CD4-positive, alpha-beta T cell (primary cell): ENCODE measurements around the gene PPP2R3A. TPM values are rescaled to one million over a fixed set of nuclear protein-coding genes. Genes with fewer than 3 reads are reported as not detected.

Source experiments
- ATAC-seq: fragments of 200-7000 bp; cut with Tn5 transposase; one replicate; pipeline ENCODE4 v1.10.0; 2022; ENCODE audit warnings: mild to moderate bottlenecking; ENCODE audit not compliant: poor library complexity
- CTCF ChIA-PET: fragments of 350-600 bp; sonication (Branson Sonifier 250); formaldehyde crosslinking; loops from one replicate; lab custom pipeline; 2021; ENCODE audit warnings: antibody characterized with exemption, inconsistent platforms; lab: Charles Lee
- POLR2A ChIA-PET: fragments of 350-600 bp; sonication (Branson Sonifier 250); formaldehyde crosslinking; loops from one replicate; lab custom pipeline; 2021; ENCODE audit warnings: antibody characterized with exemption, inconsistent platforms; lab: Charles Lee
- DNase-seq, 14 experiments: peaks; one replicate each; pipeline ENCODE4 v3.0.0-alpha.2; 2013 to 2020; ENCODE audit warnings: mixed read lengths in 2 of 14
- H3K27ac ChIP-seq, 2 donors: one replicate each; pipeline versions ENCODE4 v1.5.1 to v1.7.0; 2013; ENCODE audit warnings: low read length in 2 of 2, low read depth in 1 of 2, mild to moderate bottlenecking in 1 of 2
- H3K27me3 ChIP-seq, 2 experiments: 1 replicate in 1 of 2; 2 replicates in 1 of 2; pipeline versions ENCODE4 v1.6.1 to v1.7.0; 2013; ENCODE audit warnings: low read length in 2 of 2, control low read depth in 1 of 2, mild to moderate bottlenecking in 1 of 2, moderate library complexity in 1 of 2; ENCODE audit not compliant: insufficient read depth in 2 of 2, control insufficient read depth in 1 of 2
- H3K36me3 ChIP-seq: one replicate; pipeline ENCODE4 v1.6.1; 2013; ENCODE audit warnings: low read length, control low read depth; ENCODE audit not compliant: insufficient read depth
- H3K4me1 ChIP-seq: one replicate; pipeline ENCODE4 v1.6.1; 2013; ENCODE audit warnings: low read length, control low read depth; ENCODE audit not compliant: insufficient read depth
- H3K4me3 ChIP-seq: one replicate; pipeline ENCODE4 v1.5.1; 2013; ENCODE audit warnings: mild to moderate bottlenecking, low read length, moderate library complexity
- H3K9me3 ChIP-seq, 2 experiments: 1 replicate in 1 of 2; 2 replicates in 1 of 2; pipeline versions ENCODE4 v1.6.1 to v1.7.0; 2013; ENCODE audit warnings: low read length in 2 of 2, mild to moderate bottlenecking in 2 of 2, control low read depth in 1 of 2, moderate library complexity in 1 of 2; ENCODE audit not compliant: control insufficient read depth in 1 of 2, insufficient read depth in 1 of 2
- H3K27ac Mint-ChIP-seq: one replicate; pipeline ENCODE4 v1.8.0; 2020; ENCODE audit warnings: mixed read lengths
- H3K27me3 Mint-ChIP-seq: one replicate; pipeline ENCODE4 v1.8.0; 2021; ENCODE audit warnings: mixed read lengths
- H3K36me3 Mint-ChIP-seq: one replicate; pipeline ENCODE4 v1.8.0; 2021; ENCODE audit warnings: low read depth, mixed read lengths
- H3K4me1 Mint-ChIP-seq: one replicate; pipeline ENCODE4 v1.8.0; 2021; ENCODE audit warnings: low read depth, mixed read lengths
- H3K4me3 Mint-ChIP-seq: one replicate; pipeline ENCODE4 v1.8.0; 2020; ENCODE audit warnings: mild to moderate bottlenecking, mixed read lengths
- H3K9me3 Mint-ChIP-seq: one replicate; pipeline ENCODE4 v1.8.0; 2020; ENCODE audit warnings: mixed read lengths
- intact Hi-C, 2 experiments: fragments of 100-400 bp; cut with DNase I in 1 of 2; cut with micrococcal nuclease in 1 of 2; formaldehyde crosslinking; loops; one replicate each; pipeline versions ENCODE4 v1.15.1 to v1.9.0; 2023 to 2025; cut with DNase I, micrococcal nuclease
- total RNA-seq, 174 experiments: library from RNA in 2 of 174; stranded (reverse) in 2 of 174; gene quantifications; one replicate each; pipeline ENCODE4 v1.2.3 and lab custom pipeline; 2021 to 2026
- TF ChIP-seq, protein P1 (sequence below): fragments of 200-600 bp; IDR thresholded peaks from one replicate; pipeline ENCODE4 v1.8.0; 2022; ENCODE audit warnings: antibody characterized with exemption, mild to moderate bottlenecking

PPP2R3A gene
- total RNA-seq, 2 experiments from 2014 or later = 0.14 to 0.31 TPM

- no peaks in the 10 kb centered on the region for H3K27me3 Mint-ChIP-seq
- Histone ChIP-seq H3K9me3 (no peaks in the 10 kb centered on the region), H3K27me3 (no peaks in the 10 kb centered on the region), H3K4me1 (peaks cover 19% of the 10 kb centered on the region), H3K36me3 (peaks cover 38% of the 10 kb centered on the region), H3K27ac (no peak overlapping the region), H3K4me3 (no peak overlapping the region)
- H3K9me3 Mint-ChIP-seq = no peaks in the 10 kb centered on the region
- peaks cover 68% of the 10 kb centered on the region for H3K36me3 Mint-ChIP-seq
- H3K4me1 Mint-ChIP-seq = peaks cover 75% of the 10 kb centered on the region
- CTCF ChIA-PET = interaction anchor here (1.4 kb wide), 1 partner anchor 600 kb away, joined by 3 read pairs; the partner anchor contains the start of gene STAG1
- TF ChIP-seq, protein P1, sequence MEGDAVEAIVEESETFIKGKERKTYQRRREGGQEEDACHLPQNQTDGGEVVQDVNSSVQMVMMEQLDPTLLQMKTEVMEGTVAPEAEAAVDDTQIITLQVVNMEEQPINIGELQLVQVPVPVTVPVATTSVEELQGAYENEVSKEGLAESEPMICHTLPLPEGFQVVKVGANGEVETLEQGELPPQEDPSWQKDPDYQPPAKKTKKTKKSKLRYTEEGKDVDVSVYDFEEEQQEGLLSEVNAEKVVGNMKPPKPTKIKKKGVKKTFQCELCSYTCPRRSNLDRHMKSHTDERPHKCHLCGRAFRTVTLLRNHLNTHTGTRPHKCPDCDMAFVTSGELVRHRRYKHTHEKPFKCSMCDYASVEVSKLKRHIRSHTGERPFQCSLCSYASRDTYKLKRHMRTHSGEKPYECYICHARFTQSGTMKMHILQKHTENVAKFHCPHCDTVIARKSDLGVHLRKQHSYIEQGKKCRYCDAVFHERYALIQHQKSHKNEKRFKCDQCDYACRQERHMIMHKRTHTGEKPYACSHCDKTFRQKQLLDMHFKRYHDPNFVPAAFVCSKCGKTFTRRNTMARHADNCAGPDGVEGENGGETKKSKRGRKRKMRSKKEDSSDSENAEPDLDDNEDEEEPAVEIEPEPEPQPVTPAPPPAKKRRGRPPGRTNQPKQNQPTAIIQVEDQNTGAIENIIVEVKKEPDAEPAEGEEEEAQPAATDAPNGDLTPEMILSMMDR = no peak
- H3K4me3 Mint-ChIP-seq = no peak overlapping the region
- peak overlapping the region; percentile 35 for H3K27ac Mint-ChIP-seq
- DNase-seq (no peak), ATAC-seq (no peak)
- intact Hi-C loops = loop anchor here (5.0 kb wide), 1 partner anchor 40 kb away; no protein-coding TSS in a partner anchor
- POLR2A ChIA-PET = no interaction called here
Measured at GRCh38 chr3:136152176-136152843, 186.8 kb downstream of the PPP2R3A start.

DNA sequence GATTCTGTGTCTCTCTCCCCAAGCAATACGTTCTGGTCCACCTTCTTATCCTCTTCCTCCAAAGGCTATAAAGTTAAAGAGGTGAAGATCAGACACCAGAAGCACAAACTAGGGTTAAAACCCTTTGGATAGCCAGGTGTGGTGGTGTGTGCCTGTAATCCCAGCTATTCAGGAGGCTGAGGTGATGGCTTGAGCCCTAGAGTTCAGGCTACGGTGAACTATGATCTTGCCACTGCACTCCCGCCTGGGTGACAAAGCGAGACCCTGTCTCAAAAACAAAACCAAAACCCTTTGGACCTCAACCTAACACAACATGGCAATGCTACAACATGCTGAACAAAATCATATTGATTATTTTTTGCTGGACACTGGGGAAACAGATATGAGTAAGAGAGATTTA is 187.4 kb downstream of the PPP2R3A start:
- peaks cover 20% of the 10 kb centered on the region for H3K4me1 ChIP-seq
- Mint-ChIP-seq H3K27ac (peak overlapping the region; percentile 35), H3K9me3 (no peaks in the 10 kb centered on the region), H3K4me3 (no peak overlapping the region), H3K27me3 (no peaks in the 10 kb centered on the region), H3K36me3 (peaks cover 62% of the 10 kb centered on the region), H3K4me1 (peaks cover 77% of the 10 kb centered on the region)
- ChIA-PET CTCF (no interaction called here), POLR2A (no interaction called here)
- ATAC-seq = no peak
- no peak for DNase-seq
- no peak overlapping the region for H3K27ac ChIP-seq
- H3K4me3 ChIP-seq = no peak overlapping the region
- peaks cover 34% of the 10 kb centered on the region for H3K36me3 ChIP-seq
- H3K27me3 ChIP-seq = no peaks in the 10 kb centered on the region
- H3K9me3 ChIP-seq = no peaks in the 10 kb centered on the region
- TF ChIP-seq, protein P1 = no peak
- intact Hi-C loops = loop anchor here (5.0 kb wide), 1 partner anchor 39 kb away; no protein-coding TSS in a partner anchor

GRCh38 chr3:136161516-136161915 is 196.0 kb downstream of the PPP2R3A start:
- H3K27me3 ChIP-seq = no peaks in the 10 kb centered on the region
- no peak overlapping the region for H3K4me3 ChIP-seq
- peaks cover 33% of the 10 kb centered on the region for H3K4me1 ChIP-seq
- H3K27me3 Mint-ChIP-seq = no peaks in the 10 kb centered on the region
- no peak overlapping the region for H3K27ac ChIP-seq
- no peak overlapping the region for H3K4me3 Mint-ChIP-seq
- no peak for DNase-seq
- peaks cover 38% of the 10 kb centered on the region for H3K36me3 Mint-ChIP-seq
- TF ChIP-seq, protein P1 = no peak
- intact Hi-C loops = no loop called here
- peaks cover 77% of the 10 kb centered on the region for H3K4me1 Mint-ChIP-seq
- no peak for ATAC-seq
- peaks cover 0 to 3% of the 10 kb centered on the region in 2 experiments for H3K9me3 ChIP-seq
- peaks cover 1% of the 10 kb centered on the region for H3K9me3 Mint-ChIP-seq
- H3K36me3 ChIP-seq = peaks cover 3% of the 10 kb centered on the region
- CTCF ChIA-PET = no interaction called here
- POLR2A ChIA-PET = no interaction called here
- H3K27ac Mint-ChIP-seq = peak overlapping the region; percentile 39
